Nephron (organoid): ENCODE results near the gene LDB3.

Experiments
- H3K27ac Mint-ChIP-seq, 3 experiments: 2 replicates each; pipeline ENCODE4 v1.8.0; 2020; ENCODE audit warnings: mixed read lengths in 3 of 3, mild to moderate bottlenecking in 2 of 3, moderate library complexity in 1 of 3
- H3K27me3 Mint-ChIP-seq: 2 replicates; pipeline ENCODE4 v1.8.0; 2021; ENCODE audit warnings: low read depth, mild to moderate bottlenecking, moderate library complexity, mixed read lengths
- H3K36me3 Mint-ChIP-seq: 2 replicates; pipeline ENCODE4 v1.8.0; 2020; ENCODE audit warnings: low read depth, mixed read lengths
- H3K4me1 Mint-ChIP-seq: 2 replicates; pipeline ENCODE4 v1.8.0; 2020; ENCODE audit warnings: mixed read lengths
- H3K4me3 Mint-ChIP-seq, 3 experiments: 2 replicates each; pipeline ENCODE4 v1.8.0; 2020; ENCODE audit warnings: mild to moderate bottlenecking in 3 of 3, mixed read lengths in 3 of 3, moderate library complexity in 2 of 3
- H3K9me3 Mint-ChIP-seq: 2 replicates; pipeline ENCODE4 v1.8.0; 2020; ENCODE audit warnings: mixed read lengths
- TF ChIP-seq, protein P1 (sequence below), 3 experiments: fragments of 200-600 bp; sonication (generic); IDR thresholded peaks; one replicate each; pipeline ENCODE4 v1.5.0; 2021; ENCODE audit warnings: antibody characterized with exemption in 3 of 3; ENCODE audit not compliant: unreplicated experiment in 3 of 3

Gene LDB3

DNA sequence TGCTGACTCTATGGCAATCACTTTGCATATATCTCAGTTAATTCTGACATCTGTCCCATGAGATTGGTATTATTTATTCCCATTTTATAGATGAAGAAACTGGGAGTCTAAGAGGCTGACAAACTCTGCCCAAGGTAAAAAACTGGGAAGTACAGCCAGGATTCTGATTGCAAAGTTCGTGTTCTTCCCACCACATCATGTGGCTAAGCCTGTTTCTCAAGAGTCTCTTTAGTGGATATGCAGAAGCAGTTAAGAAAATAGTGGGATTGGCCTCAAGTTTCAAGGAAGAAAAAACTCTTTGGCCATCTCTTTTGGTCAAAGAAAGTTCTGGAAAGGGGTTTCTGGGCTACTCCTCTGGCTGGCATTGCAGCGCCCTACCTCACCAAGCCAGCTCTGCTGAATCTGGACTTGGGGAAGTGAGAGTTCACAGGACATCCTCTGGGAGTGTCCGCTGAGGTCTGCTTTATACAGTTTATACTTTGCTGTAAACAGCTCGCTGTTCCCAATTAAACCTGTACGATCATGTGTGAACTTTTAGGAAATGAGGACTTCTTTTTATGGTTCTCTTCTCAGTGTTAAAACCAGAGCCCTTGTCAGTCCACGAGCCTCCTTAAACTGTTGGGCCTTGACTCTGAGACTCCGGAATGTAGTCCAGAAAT lies 75.9 kb downstream of the LDB3 start:
- Mint-ChIP-seq H3K9me3 (no peaks in the 10 kb centered on the region), H3K27me3 (no peaks in the 10 kb centered on the region), H3K4me1 (peaks cover 6% of the 10 kb centered on the region), H3K4me3 (no peak overlapping the region), H3K27ac (no peak overlapping the region), H3K36me3 (no peaks in the 10 kb centered on the region)
- TF ChIP-seq, protein P1, sequence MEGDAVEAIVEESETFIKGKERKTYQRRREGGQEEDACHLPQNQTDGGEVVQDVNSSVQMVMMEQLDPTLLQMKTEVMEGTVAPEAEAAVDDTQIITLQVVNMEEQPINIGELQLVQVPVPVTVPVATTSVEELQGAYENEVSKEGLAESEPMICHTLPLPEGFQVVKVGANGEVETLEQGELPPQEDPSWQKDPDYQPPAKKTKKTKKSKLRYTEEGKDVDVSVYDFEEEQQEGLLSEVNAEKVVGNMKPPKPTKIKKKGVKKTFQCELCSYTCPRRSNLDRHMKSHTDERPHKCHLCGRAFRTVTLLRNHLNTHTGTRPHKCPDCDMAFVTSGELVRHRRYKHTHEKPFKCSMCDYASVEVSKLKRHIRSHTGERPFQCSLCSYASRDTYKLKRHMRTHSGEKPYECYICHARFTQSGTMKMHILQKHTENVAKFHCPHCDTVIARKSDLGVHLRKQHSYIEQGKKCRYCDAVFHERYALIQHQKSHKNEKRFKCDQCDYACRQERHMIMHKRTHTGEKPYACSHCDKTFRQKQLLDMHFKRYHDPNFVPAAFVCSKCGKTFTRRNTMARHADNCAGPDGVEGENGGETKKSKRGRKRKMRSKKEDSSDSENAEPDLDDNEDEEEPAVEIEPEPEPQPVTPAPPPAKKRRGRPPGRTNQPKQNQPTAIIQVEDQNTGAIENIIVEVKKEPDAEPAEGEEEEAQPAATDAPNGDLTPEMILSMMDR (IDR thresholded peaks at IDR 0.05; ENCODE audit: unreplicated experiment in 3 of 3): no peak

GRCh38 chr10:86747796-86748581 lies 79.7 kb downstream of the LDB3 start:
- TF ChIP-seq, protein P1 (IDR thresholded peaks at IDR 0.05; ENCODE audit: unreplicated experiment in 3 of 3): no peak
- Mint-ChIP-seq H3K27ac (no peak overlapping the region), H3K4me3 (no peak overlapping the region), H3K9me3 (no peaks in the 10 kb centered on the region), H3K36me3 (peaks cover 11% of the 10 kb centered on the region), H3K4me1 (peaks cover 16% of the 10 kb centered on the region), H3K27me3 (no peaks in the 10 kb centered on the region)

DNA sequence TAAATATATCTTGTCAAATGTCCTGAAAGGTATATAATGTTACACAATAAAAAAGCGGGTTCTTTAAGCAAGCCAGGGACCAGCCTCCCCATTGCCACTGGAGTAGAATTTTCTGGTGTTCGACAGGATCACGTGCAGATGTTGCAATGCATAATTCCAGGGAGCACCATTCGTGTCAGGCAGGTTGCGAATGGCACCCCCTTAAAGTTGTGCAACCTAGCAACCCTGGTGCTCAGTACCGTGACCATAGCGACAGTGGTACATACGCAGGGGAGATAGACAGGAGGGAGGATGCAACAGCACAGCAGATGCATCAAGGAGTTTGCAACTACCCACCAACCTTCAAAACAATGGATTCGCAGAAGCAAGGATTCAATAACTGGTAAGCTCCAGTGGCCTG lies 81.5 kb downstream of the LDB3 start:
- no peak overlapping the region for H3K27ac Mint-ChIP-seq
- no peaks in the 10 kb centered on the region for H3K9me3 Mint-ChIP-seq
- TF ChIP-seq, protein P1 (IDR thresholded peaks at IDR 0.05; ENCODE audit: unreplicated experiment in 3 of 3): no peak
- peaks cover 11% of the 10 kb centered on the region for H3K36me3 Mint-ChIP-seq
- H3K4me3 Mint-ChIP-seq: no peak overlapping the region
- H3K4me1 Mint-ChIP-seq: peaks cover 34% of the 10 kb centered on the region
- no peaks in the 10 kb centered on the region for H3K27me3 Mint-ChIP-seq

GRCh38 chr10:86751477-86751876 lies 83.2 kb downstream of the LDB3 start:
- Mint-ChIP-seq H3K9me3 (no peaks in the 10 kb centered on the region), H3K27ac (no peak overlapping the region), H3K4me3 (no peak overlapping the region), H3K27me3 (no peaks in the 10 kb centered on the region), H3K4me1 (peaks cover 41% of the 10 kb centered on the region), H3K36me3 (peaks cover 11% of the 10 kb centered on the region)
- TF ChIP-seq, protein P1 (IDR thresholded peaks at IDR 0.05; ENCODE audit: unreplicated experiment in 3 of 3): no peak

- H3K4me1 Mint-ChIP-seq: peaks cover 41% of the 10 kb centered on the region
Measured at GRCh38 chr10:86752311-86752710, 84.0 kb downstream of the LDB3 start.

More at GRCh38 chr10:86752311-86752710, 84.0 kb downstream of the LDB3 start:
- peak overlapping the region; percentile 78 to 98 (median 97) for H3K27ac Mint-ChIP-seq
- H3K9me3 Mint-ChIP-seq: no peaks in the 10 kb centered on the region
- peak overlapping the region; percentile 42 to 66 (median 47) for H3K4me3 Mint-ChIP-seq
- TF ChIP-seq, protein P1 (IDR thresholded peaks at IDR 0.05; ENCODE audit: unreplicated experiment in 3 of 3): no peak
- H3K27me3 Mint-ChIP-seq: no peaks in the 10 kb centered on the region
- H3K36me3 Mint-ChIP-seq: peaks cover 11% of the 10 kb centered on the region
